GM18508 (cell line): ENCODE results near the gene INMT.

Experiments
- ATAC-seq: cut with Tn5 transposase; IDR thresholded peaks from one replicate; pipeline ENCODE4 v1.9.1; 2021; ENCODE audit warnings: moderate number of reproducible peaks; ENCODE audit not compliant: insufficient read depth, unreplicated experiment

The INMT gene

GRCh38 chr7:30805931-30806330 lies 54.0 kb downstream of the INMT start:
- ATAC-seq, result no peak
